Activated naive CD8-positive, alpha-beta T cell treated with anti-CD3 and anti-CD28 coated beads, Interleukin-2, amount 50 U/mL, for 16 hours (primary cell): Measurements from ENCODE around the gene MCTP1.
"Not testable (repeated sequence)": the region's sequence is repeated elsewhere in the genome, so short reads cannot be mapped to it uniquely, and the experiment has no call there.

Source experiments
- DNase-seq: peaks from one replicate; pipeline ENCODE4 v3.0.0-alpha.2; 2020; ENCODE audit warnings: low read depth, low spot score

The MCTP1 gene

DNA sequence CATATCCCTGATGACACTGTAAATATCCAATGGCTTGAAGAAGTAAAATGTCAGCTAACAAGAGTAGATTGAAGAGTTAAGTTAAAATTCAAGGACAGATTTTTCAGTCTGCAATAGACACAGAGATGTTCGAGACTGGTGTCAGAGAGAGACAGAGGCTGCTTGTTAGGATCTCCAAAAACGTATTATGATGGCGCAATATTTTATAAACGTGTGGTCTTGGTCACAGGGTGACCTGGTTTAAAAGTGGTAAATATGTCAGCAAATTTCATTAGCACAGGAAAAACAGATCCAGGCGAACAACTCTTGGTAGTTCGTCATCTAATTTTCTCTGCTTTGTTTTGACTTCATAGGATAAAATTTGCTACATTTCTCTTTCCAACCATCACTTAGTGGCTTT, 317.4 kb downstream of the MCTP1 start:
- DNase-seq, result no peak

GRCh38 chr5:94959279-94959678, 325.6 kb downstream of the MCTP1 start:
- not testable (repeated sequence) for DNase-seq

- DNase-seq, result no peak
Observed at GRCh38 chr5:94945656-94946055, 339.2 kb downstream of the MCTP1 start.

DNA sequence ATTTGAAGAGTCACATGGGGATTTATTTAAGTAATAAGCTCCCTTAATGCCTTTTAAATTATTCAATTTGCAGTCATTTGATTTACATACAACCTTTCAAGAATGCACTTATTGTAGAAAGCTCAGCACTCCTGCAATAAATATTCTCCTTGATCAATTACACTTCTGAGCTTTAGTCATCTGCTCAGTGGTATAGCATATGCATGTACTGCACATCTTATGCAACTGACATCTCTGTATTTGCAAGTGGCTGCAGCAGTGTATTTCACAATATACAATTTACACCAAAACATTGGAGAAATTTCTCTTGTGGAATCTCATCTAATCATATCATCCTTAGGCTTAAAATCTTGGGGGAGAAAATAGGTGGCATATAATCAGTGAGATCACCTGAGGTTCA, 340.7 kb downstream of the MCTP1 start:
- DNase-seq, result no peak

GRCh38 chr5:94941122-94941755, 343.7 kb downstream of the MCTP1 start:
- DNase-seq, result no peak

DNA sequence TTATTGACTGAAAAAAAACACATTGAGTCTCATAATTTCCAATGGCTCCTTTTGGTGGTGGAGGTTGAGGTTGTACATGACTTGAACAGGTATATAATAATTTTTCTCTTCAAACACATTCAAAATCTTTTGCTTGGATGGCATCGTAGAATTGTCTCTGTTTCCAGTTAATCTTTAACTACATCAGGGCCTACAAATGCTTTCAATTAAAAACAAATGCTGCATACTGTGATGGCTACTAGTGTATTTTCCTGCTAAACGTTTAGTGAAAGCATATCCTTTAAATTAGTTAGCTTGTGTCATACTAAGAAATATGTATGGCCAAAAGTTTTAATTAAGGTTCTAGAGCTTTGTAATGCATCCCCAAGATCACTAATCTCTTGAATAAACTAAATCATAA, 352.6 kb downstream of the MCTP1 start:
- no peak for DNase-seq

DNA sequence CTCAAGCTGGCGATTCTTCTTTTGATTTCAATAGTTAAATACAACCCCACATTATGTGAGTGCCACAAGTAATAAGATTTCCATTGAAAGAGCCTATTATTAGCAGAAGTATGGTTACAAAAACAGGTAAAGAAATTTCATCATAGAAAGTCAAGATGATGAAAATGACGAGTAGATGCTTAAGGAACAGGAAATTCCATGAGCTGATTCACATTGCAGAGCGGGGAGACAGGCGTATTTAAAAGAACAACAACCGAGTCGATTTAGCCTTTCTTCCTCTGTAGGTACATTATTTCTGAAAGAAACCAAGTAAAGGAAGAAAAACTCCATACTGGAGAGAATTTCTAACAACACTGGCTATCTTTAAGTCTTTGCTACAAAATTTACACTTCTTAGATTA, 356.0 kb downstream of the MCTP1 start:
- no peak for DNase-seq

GRCh38 chr5:94920570-94920969, 364.3 kb downstream of the MCTP1 start:
- DNase-seq, result no peak

- DNase-seq, result no peak
Observed at GRCh38 chr5:94916619-94917018, 368.3 kb downstream of the MCTP1 start.

GRCh38 chr5:94911276-94911675, 373.6 kb downstream of the MCTP1 start:
- no peak for DNase-seq

DNA sequence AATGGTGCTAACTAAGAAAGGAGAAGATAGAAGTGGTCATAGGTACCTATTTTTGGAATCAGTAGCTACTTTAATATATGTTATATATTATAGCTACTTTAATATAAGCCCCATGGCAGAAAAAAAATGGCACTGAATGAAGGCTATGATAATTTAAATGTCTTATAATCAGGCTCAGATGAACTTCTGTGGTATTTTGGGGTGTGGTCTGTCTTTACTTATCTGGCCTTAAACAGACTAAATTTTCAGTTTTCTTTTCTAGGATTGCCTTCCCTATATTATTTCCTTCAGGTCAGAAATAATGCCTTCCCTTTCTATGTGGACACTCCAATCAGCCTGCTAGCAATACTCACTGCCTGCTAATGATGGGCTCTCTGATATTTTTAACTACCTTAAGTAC, 374.2 kb downstream of the MCTP1 start:
- no peak for DNase-seq

- no peak for DNase-seq
Observed at GRCh38 chr5:94908889-94909480, 375.9 kb downstream of the MCTP1 start.

- DNase-seq, result no peak
Observed at GRCh38 chr5:94906750-94907149, 378.1 kb downstream of the MCTP1 start.

DNA sequence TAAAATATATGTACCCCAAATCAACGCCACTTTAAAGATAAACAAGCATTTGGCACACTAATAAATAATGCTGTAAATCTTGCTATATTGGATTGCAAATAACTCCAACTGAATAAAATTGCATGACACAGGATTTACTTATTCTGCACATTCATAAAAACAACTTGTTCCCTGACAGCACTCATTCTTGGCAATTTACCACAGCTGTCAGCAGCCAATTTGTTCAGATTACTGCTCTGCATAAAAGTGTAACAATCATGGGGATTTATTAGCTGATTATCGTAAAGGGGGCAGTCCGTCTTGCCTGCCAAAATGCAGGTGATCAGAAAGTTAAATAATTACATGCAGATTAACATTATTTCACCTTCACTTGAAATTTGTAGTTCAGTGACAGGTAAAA, 381.2 kb downstream of the MCTP1 start:
- no peak for DNase-seq

- DNase-seq, result no peak
Observed at GRCh38 chr5:94901191-94901979, 383.5 kb downstream of the MCTP1 start.

DNA sequence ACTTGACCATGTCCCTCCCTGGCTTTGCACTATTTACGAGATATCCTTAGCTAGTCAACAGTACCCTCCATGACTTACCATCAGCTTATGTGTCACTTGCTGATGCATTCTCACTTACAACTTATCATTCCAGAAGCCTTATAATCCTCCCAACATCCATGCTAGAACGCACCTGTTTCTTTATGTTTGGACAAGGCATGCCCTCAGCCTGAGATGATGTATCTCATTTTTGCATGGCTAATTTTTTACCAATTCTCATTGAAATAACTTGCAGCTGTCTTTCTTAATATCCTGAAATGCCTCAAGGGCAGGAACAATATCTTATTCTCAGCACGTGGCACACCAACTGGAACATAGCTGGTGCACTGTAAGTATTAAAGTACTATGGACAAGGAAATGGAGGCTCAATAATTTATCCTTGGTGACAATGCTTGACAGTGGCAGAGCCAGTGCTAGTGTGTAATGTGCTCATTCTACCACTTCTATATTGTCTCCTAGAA, 384.8 kb downstream of the MCTP1 start:
- DNase-seq, result no peak

DNA sequence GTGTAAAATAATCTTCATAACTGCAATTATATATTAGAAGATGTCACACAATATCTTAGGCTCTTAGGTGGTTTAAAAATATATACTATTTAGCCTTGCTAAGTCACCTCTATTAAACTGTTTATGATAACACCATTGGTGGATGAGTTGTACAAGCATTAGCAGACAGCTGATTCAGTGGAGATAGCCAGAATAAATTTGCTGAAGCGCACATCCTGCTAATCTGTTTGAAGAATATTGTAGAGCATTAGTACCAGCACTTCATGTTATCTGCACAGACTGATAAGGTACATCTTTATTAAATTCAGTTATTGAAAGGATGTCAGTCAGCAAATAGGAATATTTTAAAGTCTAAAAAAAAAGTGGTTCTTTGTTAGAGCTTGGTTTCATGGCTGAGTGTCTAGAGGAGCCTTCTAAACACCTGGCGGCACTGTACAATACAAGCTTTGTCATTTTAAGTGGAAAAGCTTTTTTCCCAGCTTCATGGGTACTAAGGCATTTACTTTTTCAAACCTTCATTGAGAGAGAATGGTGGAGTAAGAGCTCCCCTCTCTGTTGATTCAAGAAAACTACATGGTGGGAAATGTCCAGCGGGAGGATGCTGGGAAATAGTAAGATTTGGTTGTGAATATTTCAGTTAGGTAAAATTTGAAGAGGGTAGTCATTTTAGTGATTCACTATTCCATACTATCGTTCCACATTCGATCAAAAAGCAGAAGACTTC, 391.3 kb downstream of the MCTP1 start:
- no peak for DNase-seq

DNA sequence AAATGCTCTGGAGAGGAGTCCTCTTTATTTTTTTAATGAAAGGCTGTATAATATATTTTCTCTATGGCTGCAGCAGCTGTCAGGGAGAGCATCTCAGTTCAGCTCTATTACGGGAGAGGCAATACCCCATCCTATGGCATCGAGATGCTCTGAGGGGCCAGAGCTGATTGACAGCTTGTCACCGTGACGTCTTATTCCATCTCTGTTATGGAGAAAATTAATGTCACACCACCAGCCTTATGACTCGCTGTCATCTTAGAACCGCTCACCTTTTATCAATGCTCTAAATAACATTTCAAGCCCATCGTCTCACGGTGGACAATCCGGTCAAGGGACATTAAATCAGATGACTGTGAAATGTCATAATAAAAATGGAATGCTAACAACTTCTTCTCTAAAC, 392.9 kb downstream of the MCTP1 start:
- no peak for DNase-seq

GRCh38 chr5:94891565-94891964, 393.3 kb downstream of the MCTP1 start:
- no peak for DNase-seq

GRCh38 chr5:94890907-94891306, 394.0 kb downstream of the MCTP1 start:
- DNase-seq, result no peak

GRCh38 chr5:94888674-94889073, 396.2 kb downstream of the MCTP1 start:
- no peak for DNase-seq

DNA sequence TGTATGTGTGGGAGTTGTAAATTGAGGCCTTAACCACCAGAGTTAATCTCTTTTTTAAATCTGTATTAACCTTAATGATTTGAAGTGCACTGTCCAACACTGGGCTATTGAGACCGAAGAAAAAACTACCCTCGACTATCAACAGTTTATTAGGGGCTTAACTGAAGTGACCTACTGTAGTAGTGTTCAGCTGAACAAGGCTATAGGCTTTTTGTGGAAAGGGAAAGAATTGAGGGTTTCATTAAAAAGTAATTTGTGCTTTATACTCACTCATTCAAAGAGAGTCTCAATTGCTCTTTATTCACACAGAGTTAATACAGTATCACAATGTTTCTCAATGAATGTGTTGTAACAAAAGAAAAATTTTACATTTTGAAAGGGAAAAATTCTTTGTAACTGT, 399.0 kb downstream of the MCTP1 start:
- DNase-seq, result no peak
